ENCODE measurements around the gene TMEM185A. TPM values are rescaled to one million over a fixed set of nuclear protein-coding genes. Genes with fewer than 3 reads are reported as not detected.
"Not testable (repeated sequence)": the region's sequence is repeated elsewhere in the genome, so short reads cannot be mapped to it uniquely, and the experiment has no call there.

The TMEM185A gene
- total RNA-seq, 2 donors from 2014 or later = 18.4 to 53.2 TPM

DNA sequence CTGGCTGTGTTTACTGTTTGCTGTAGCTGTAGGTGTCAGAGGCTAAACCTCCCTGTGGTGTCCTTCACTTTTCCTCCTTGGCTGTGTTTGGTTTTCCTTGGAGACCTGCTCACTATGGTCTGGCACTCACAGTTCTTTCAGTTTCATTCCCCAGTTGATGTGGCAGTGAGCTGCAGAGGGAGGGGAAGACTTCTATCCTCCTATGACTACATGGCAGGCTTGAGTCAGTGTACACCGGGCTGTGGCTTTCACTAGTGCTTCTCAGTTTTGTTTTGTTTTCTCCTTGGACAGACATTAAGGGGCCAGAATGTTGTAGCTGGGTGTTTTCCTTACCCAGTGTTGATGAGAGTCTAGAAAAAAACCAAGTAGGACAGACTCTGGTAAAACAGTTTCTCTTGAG, 58.1 kb downstream of the TMEM185A start:
- DNase-seq (ENCODE audit: low spot score); H3K9me3 ChIP-seq; H3K4me3 ChIP-seq; H3K36me3 ChIP-seq; intact Hi-C loops (cut with DNase I); H3K27me3 ChIP-seq (replicated peaks; ENCODE audit: insufficient read depth); H3K27ac ChIP-seq; H3K4me1 ChIP-seq (replicated peaks): not testable (repeated sequence)
- WGBS = no CpG with 5 or more reads among the region's 1 CpG

GRCh38 chrX:149572743-149573142, 58.8 kb downstream of the TMEM185A start:
- WGBS = 29% methylated on average over 1 of the region's 1 CpG
- TF ChIP-seq POLR2AphosphoS5 (IDR thresholded peaks at IDR 0.05) (no peak), CTCF (IDR thresholded peaks at IDR 0.05) (no peak), POLR2A (IDR thresholded peaks at IDR 0.05) (no peak)
- H3K36me3 ChIP-seq = no peaks in the 10 kb centered on the region
- H3K27me3 ChIP-seq (replicated peaks; ENCODE audit: insufficient read depth) = no peaks in the 10 kb centered on the region
- no peak overlapping the region for H3K4me3 ChIP-seq
- H3K9me3 ChIP-seq = no peaks in the 10 kb centered on the region
- H3K4me1 ChIP-seq (replicated peaks) = no peaks in the 10 kb centered on the region
- intact Hi-C loops (cut with DNase I) = no loop called here
- no peak overlapping the region for H3K27ac ChIP-seq
- no peak for DNase-seq (ENCODE audit: low spot score)

DNA sequence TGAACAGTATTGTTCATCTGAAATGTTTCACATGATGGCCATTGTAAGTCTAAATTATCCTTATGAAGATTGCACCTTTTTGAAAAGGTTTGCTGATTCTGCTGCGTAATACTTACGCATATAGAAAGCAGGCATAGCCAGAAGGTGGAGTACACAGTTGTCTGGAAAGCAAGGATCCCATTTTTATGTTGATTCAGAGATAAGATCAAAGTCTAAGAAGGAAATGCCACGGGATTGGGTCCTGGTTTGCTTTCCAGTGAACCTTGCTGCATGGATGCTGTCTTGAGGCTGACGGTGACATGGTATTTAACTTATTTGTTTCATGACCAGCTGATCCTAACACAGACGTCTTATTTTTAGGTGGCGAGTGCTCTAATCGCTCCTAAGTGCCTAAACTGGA, 59.8 kb downstream of the TMEM185A start:
- Histone ChIP-seq H3K27ac (peak overlapping the region in 1 of 2 donors; percentile 41), H3K9me3 (no peaks in the 10 kb centered on the region), H3K4me3 (no peak overlapping the region), H3K36me3 (no peaks in the 10 kb centered on the region), H3K4me1 (replicated peaks) (no peaks in the 10 kb centered on the region), H3K27me3 (replicated peaks; ENCODE audit: insufficient read depth) (no peaks in the 10 kb centered on the region)
- TF ChIP-seq POLR2A (IDR thresholded peaks at IDR 0.05) = no peak
- no peak for TF ChIP-seq POLR2AphosphoS5 (IDR thresholded peaks at IDR 0.05)
- no peak for TF ChIP-seq CTCF (IDR thresholded peaks at IDR 0.05)
- 68% methylated on average over 5 of the region's 7 CpGs for WGBS
- intact Hi-C loops (cut with DNase I) = no loop called here
- no peak for DNase-seq (ENCODE audit: low spot score)

DNA sequence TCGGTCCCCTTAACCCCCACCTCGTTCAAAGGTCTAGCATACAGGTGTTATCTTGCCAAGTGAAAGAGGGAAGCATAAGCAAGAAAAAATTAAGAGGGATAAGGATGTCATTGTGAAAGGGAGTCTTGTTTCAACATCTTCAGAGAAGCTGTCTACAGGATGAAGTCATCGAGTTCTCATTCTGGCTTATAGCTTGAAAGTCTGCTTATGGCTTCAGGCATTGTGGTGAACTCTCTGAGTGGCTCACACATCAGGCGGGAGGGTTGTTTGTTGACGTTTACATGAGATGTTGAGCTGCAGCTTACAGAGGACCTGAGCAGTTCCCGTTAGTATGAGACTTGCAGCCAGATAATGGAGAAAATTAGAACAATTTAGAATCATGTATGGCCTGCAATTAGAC, 60.9 kb downstream of the TMEM185A start:
- DNase-seq (ENCODE audit: low spot score) = no peak
- WGBS = 54% methylated on average over 6 of the region's 6 CpGs

DNA sequence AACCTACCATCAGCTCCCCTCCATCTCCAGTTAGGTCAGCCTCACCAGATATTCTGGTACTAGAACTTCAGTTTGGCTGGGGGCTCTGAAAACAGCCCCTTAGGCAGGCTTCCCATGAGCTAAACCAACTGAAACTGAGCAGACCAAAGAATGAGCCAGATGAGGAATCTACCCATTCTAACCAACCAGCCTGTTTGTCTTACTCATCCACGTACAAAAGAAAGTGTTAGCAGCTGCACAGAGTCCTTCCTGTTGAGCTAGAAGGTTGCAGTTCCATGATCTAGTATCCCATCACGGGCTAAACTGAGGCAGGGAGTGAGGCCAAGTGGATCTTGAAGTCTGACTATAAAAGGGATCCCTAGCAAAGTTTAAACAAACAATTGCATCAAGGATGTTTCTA, 61.8 kb downstream of the TMEM185A start:
- H3K36me3 ChIP-seq = no peaks in the 10 kb centered on the region
- no peaks in the 10 kb centered on the region for H3K4me1 ChIP-seq (replicated peaks)
- no peak overlapping the region for H3K4me3 ChIP-seq
- H3K27ac ChIP-seq = no peak overlapping the region
- intact Hi-C loops (cut with DNase I) = no loop called here
- no peaks in the 10 kb centered on the region for H3K9me3 ChIP-seq
- no peaks in the 10 kb centered on the region for H3K27me3 ChIP-seq (replicated peaks; ENCODE audit: insufficient read depth)
- WGBS = 67% methylated on average over 2 of the region's 2 CpGs
- no peak for DNase-seq (ENCODE audit: low spot score)
- TF ChIP-seq POLR2AphosphoS5 (IDR thresholded peaks at IDR 0.05) (no peak), CTCF (IDR thresholded peaks at IDR 0.05) (no peak), POLR2A (IDR thresholded peaks at IDR 0.05) (no peak)

More for the DNA sequence above, 60.9 kb downstream of the TMEM185A start:
- no peak for TF ChIP-seq CTCF (IDR thresholded peaks at IDR 0.05)
- no peaks in the 10 kb centered on the region for H3K27me3 ChIP-seq (replicated peaks; ENCODE audit: insufficient read depth)
- H3K4me3 ChIP-seq = no peak overlapping the region
- H3K27ac ChIP-seq = no peak overlapping the region
- no peaks in the 10 kb centered on the region for H3K4me1 ChIP-seq (replicated peaks)
- no peaks in the 10 kb centered on the region for H3K9me3 ChIP-seq
- no peaks in the 10 kb centered on the region for H3K36me3 ChIP-seq
- intact Hi-C loops (cut with DNase I) = no loop called here

Data from prostate gland (tissue), 2 donors.